OCI-LY1 (cell line): ENCODE data around the gene TBX10.
A peak's percentile ranks its signal among the peaks of the same experiment; 100 is the strongest.

Source experiments
- H2AFZ ChIP-seq: fragments of 200-600 bp; sonication (generic), shearing (Covaris generic); 2 replicates; pipeline ENCODE4 v1.6.0; 2014; ENCODE audit warnings: antibody characterized with exemption, mild to moderate bottlenecking, low read length
- H3F3A ChIP-seq: fragments of 200-600 bp; sonication (generic), shearing (Covaris generic); 2 replicates; pipeline ENCODE4 v1.6.0; 2014; ENCODE audit warnings: mild to moderate bottlenecking, antibody characterized with exemption, low read length, moderate library complexity; ENCODE audit not compliant: insufficient read depth
- H3K27ac ChIP-seq: fragments of 200-600 bp; sonication (generic); 2 replicates; pipeline ENCODE4 v1.5.1; 2014; ENCODE audit warnings: low read length, mixed run types, mild to moderate bottlenecking, low read depth; ENCODE audit not compliant: poor library complexity, severe bottlenecking
- H3K27me3 ChIP-seq: fragments of 200-600 bp; sonication (generic); 2 replicates; pipeline ENCODE4 v1.6.0; 2014; ENCODE audit warnings: antibody characterized with exemption, mild to moderate bottlenecking, low read length, moderate library complexity; ENCODE audit not compliant: insufficient read depth
- H3K36me3 ChIP-seq: fragments of 200-600 bp; sonication (generic); 2 replicates; pipeline ENCODE4 v1.6.1; 2014; ENCODE audit warnings: mild to moderate bottlenecking, antibody characterized with exemption, low read length, moderate library complexity, mixed read lengths; ENCODE audit not compliant: insufficient read depth
- H3K4me1 ChIP-seq: fragments of 200-600 bp; sonication (generic); 2 replicates; pipeline ENCODE4 v1.5.1; 2014; ENCODE audit warnings: mild to moderate bottlenecking, low read length, moderate library complexity; ENCODE audit not compliant: insufficient read depth, severe bottlenecking
- H3K4me2 ChIP-seq: fragments of 200-600 bp; sonication (generic), shearing (Covaris generic); 2 replicates; pipeline ENCODE4 v1.6.1; 2014; ENCODE audit warnings: low read length
- H3K4me3 ChIP-seq: fragments of 200-600 bp; sonication (generic); 2 replicates; pipeline ENCODE4 v1.5.1; 2014; ENCODE audit warnings: low read length, low read depth, mild to moderate bottlenecking, mixed read lengths; ENCODE audit not compliant: poor library complexity, severe bottlenecking
- H3K79me2 ChIP-seq: fragments of 200-600 bp; shearing (Covaris generic); 2 replicates; pipeline ENCODE4 v1.6.1; 2016; ENCODE audit warnings: mixed run types, low read length, mixed read lengths; ENCODE audit not compliant: insufficient read depth
- H3K9ac ChIP-seq: fragments of 200-600 bp; sonication (generic), shearing (Covaris generic); 2 replicates; pipeline ENCODE4 v1.6.1; 2014; ENCODE audit warnings: mild to moderate bottlenecking, low read length, mixed read lengths
- H3K9me2 ChIP-seq: fragments of 200-600 bp; sonication (generic), shearing (Covaris generic); 2 replicates; pipeline ENCODE4 v1.6.1; 2014; ENCODE audit warnings: low read depth, mild to moderate bottlenecking, low read length, mixed read lengths
- H3K9me3 ChIP-seq: fragments of 200-600 bp; shearing (Covaris generic); 2 replicates; pipeline ENCODE4 v1.6.1; 2014; ENCODE audit warnings: low read length, mixed read lengths
- H4K20me1 ChIP-seq: fragments of 200-600 bp; sonication (generic), shearing (Covaris generic); 2 replicates; pipeline ENCODE4 v1.6.0; 2016; ENCODE audit warnings: mild to moderate bottlenecking, low read length; ENCODE audit not compliant: insufficient read depth
- EZH2 ChIP-seq: fragments of 200-600 bp; sonication (generic), shearing (Covaris generic); IDR thresholded peaks from 2 replicates; pipeline ENCODE4 v1.8.0; 2017; ENCODE audit warnings: borderline replicate concordance, mixed run types, mild to moderate bottlenecking, antibody characterized with exemption, low read length, moderate library complexity, mixed read lengths
- TF ChIP-seq, protein P1 (sequence below): fragments of 200-600 bp; sonication (generic), shearing (Covaris generic); IDR thresholded peaks from 2 replicates; pipeline ENCODE4 v1.5.1; 2017; ENCODE audit warnings: mild to moderate bottlenecking, antibody characterized with exemption, low read length, moderate library complexity, mixed read lengths

Gene TBX10

DNA sequence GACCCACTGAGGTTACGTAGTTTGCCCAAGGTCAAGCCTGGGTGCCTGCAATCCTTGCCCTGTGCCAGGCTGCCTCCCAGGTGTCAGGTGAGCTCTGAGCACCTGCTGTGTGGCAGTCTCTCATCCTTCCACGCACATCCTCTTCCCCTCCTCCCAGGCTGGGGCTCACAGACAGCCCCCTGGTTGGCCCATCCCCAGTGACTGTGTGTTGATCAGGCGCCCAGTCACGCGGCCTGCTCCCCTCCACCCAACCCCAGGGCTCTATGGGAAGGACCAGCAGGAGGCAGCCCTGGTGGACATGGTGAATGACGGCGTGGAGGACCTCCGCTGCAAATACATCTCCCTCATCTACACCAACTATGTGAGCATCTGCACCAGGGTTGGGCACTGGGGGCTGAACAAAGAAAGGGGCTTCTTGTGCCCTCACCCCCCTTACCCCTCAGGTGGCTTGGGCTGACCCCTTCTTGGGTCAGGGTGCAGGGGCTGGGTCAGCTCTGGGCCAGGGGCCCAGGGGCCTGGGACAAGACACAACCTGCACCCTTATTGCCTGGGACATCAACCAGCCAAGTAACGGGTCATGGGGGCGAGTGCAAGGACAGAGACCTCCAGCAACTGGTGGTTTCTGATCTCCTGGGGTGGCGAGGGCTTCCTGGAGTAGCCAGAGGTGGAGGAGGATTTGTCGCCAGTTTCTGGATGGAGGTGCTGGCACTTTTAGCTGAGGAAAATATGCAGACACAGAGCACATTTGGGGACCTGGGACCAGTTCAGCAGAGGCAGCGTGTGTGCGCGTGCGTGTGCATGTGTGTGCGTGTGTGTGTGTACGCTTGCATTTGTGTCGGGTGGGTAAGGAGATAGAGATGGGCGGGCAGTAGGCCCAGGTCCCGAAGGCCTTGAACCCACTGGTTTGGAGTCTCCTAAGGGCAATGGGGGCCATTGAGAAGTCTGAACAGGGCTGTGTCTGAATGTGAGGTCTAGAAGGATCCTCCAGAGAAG is 54.4 kb downstream of the TBX10 start:
- peak overlapping the region; percentile 94 for H3K9ac ChIP-seq
- peak overlapping the region; percentile 92 for H3K27ac ChIP-seq
- peaks cover 46% of the 10 kb centered on the region for H3K36me3 ChIP-seq
- H3K9me2 ChIP-seq, result no peaks in the 10 kb centered on the region
- no peaks in the 10 kb centered on the region for H3K79me2 ChIP-seq
- H3F3A ChIP-seq, result peaks cover 10% of the 10 kb centered on the region; the same call in 1 of the 2 replicates
- TF ChIP-seq, protein P1, sequence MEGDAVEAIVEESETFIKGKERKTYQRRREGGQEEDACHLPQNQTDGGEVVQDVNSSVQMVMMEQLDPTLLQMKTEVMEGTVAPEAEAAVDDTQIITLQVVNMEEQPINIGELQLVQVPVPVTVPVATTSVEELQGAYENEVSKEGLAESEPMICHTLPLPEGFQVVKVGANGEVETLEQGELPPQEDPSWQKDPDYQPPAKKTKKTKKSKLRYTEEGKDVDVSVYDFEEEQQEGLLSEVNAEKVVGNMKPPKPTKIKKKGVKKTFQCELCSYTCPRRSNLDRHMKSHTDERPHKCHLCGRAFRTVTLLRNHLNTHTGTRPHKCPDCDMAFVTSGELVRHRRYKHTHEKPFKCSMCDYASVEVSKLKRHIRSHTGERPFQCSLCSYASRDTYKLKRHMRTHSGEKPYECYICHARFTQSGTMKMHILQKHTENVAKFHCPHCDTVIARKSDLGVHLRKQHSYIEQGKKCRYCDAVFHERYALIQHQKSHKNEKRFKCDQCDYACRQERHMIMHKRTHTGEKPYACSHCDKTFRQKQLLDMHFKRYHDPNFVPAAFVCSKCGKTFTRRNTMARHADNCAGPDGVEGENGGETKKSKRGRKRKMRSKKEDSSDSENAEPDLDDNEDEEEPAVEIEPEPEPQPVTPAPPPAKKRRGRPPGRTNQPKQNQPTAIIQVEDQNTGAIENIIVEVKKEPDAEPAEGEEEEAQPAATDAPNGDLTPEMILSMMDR, result no peak
- no peak for TF ChIP-seq EZH2
- no peaks in the 10 kb centered on the region for H3K9me3 ChIP-seq
- H4K20me1 ChIP-seq, result no peaks in the 10 kb centered on the region
- peak overlapping the region; percentile 89 for H3K4me2 ChIP-seq
- peaks cover 54% of the 10 kb centered on the region for H3K4me1 ChIP-seq
- H3K4me3 ChIP-seq, result peak overlapping the region; percentile 94
- peaks cover 6% of the 10 kb centered on the region; the same call in 1 of the 2 replicates for H3K27me3 ChIP-seq
- H2AFZ ChIP-seq, result no peak overlapping the region

DNA sequence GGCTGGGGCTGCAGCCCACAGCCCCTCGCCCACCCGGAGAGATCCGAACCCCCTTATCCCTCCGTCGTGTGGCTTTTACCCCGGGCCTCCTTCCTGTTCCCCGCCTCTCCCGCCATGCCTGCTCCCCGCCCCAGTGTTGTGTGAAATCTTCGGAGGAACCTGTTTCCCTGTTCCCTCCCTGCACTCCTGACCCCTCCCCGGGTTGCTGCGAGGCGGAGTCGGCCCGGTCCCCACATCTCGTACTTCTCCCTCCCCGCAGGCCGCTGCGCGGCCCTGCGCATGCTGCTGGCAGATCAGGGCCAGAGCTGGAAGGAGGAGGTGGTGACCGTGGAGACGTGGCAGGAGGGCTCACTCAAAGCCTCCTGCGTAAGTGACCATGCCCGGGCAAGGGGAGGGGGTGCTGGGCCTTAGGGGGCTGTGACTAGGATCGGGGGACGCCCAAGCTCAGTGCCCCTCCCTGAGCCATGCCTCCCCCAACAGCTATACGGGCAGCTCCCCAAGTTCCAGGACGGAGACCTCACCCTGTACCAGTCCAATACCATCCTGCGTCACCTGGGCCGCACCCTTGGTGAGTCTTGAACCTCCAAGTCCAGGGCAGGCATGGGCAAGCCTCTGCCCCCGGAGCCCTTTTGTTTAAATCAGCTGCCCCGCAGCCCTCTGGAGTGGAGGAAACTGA is 55.2 kb downstream of the TBX10 start:
- peaks cover 6% of the 10 kb centered on the region; the same call in 1 of the 2 replicates for H3K27me3 ChIP-seq
- H3K4me3 ChIP-seq, result peak overlapping the region; percentile 94
- peak overlapping the region; percentile 92 for H3K27ac ChIP-seq
- H3K79me2 ChIP-seq, result no peaks in the 10 kb centered on the region
- H3K9me2 ChIP-seq, result no peaks in the 10 kb centered on the region
- no peaks in the 10 kb centered on the region for H3K9me3 ChIP-seq
- no peaks in the 10 kb centered on the region for H4K20me1 ChIP-seq
- peaks cover 45% of the 10 kb centered on the region for H3K36me3 ChIP-seq
- peak overlapping the region; percentile 94 for H3K9ac ChIP-seq
- peak overlapping the region; percentile 89 for H3K4me2 ChIP-seq
- H3F3A ChIP-seq, result peaks cover 10% of the 10 kb centered on the region; the same call in 1 of the 2 replicates
- TF ChIP-seq, protein P1, result no peak
- TF ChIP-seq EZH2, result no peak
- peaks cover 61% of the 10 kb centered on the region for H3K4me1 ChIP-seq
- no peak overlapping the region for H2AFZ ChIP-seq

DNA sequence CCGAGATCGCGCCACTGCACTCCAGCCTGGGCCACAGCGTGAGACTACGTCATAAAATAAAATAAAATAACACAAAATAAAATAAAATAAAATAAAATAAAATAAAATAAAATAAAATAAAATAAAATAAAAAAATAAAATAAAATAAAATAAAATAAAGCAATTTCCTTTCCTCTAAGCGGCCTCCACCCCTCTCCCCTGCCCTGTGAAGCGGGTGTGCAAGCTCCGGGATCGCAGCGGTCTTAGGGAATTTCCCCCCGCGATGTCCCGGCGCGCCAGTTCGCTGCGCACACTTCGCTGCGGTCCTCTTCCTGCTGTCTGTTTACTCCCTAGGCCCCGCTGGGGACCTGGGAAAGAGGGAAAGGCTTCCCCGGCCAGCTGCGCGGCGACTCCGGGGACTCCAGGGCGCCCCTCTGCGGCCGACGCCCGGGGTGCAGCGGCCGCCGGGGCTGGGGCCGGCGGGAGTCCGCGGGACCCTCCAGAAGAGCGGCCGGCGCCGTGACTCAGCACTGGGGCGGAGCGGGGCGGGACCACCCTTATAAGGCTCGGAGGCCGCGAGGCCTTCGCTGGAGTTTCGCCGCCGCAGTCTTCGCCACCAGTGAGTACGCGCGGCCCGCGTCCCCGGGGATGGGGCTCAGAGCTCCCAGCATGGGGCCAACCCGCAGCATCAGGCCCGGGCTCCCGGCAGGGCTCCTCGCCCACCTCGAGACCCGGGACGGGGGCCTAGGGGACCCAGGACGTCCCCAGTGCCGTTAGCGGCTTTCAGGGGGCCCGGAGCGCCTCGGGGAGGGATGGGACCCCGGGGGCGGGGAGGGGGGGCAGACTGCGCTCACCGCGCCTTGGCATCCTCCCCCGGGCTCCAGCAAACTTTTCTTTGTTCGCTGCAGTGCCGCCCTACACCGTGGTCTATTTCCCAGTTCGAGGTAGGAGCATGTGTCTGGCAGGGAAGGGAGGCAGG is 56.0 kb downstream of the TBX10 start, which contains the start of gene GSTP1:
Gene GSTP1, plus strand, starts transcription at position 566 of the 958 bp plus-strand sequence. Its CDS starts 32 bp downstream, at position 598.
- TF ChIP-seq EZH2, result no peak
- TF ChIP-seq, protein P1, result peak; percentile 74
- H3K9me3 ChIP-seq, result no peaks in the 10 kb centered on the region
- H3K4me3 ChIP-seq, result peak within 1 kb of the TSS; percentile 94
- no peaks in the 10 kb centered on the region for H3K79me2 ChIP-seq
- H3K4me1 ChIP-seq, result peaks cover 58% of the 10 kb centered on the region
- peak within 1 kb of the TSS; percentile 89 for H3K4me2 ChIP-seq
- no peaks in the 10 kb centered on the region for H4K20me1 ChIP-seq
- no peaks in the 10 kb centered on the region for H3K9me2 ChIP-seq
- peaks cover 37% of the 10 kb centered on the region for H3K36me3 ChIP-seq
- no peak within 1 kb of the TSS for H2AFZ ChIP-seq
- peak within 1 kb of the TSS; percentile 92 for H3K27ac ChIP-seq
- peaks cover 10% of the 10 kb centered on the region; the same call in 1 of the 2 replicates for H3F3A ChIP-seq
- H3K27me3 ChIP-seq, result peaks cover 6% of the 10 kb centered on the region; the same call in 1 of the 2 replicates
- H3K9ac ChIP-seq, result peak within 1 kb of the TSS; percentile 94
